H1 (cell line): ENCODE results near the gene BABAM2. TPM values are rescaled to one million over a fixed set of nuclear protein-coding genes. Genes with fewer than 3 reads are reported as not detected.

ENCODE experiments used
- microRNA-seq, 2 experiments: library from miRNA; unstranded; fragments of <30 nt; microRNA quantifications; one replicate each; pipeline versions ENCODE4 to v1.2.0, GENCODE V29; 2016 to 2020; ENCODE audit warnings: borderline microRNAs expressed in 2 of 2, borderline number of aligned reads in 2 of 2, borderline replicate concordance in 1 of 2
- polyA plus RNA-seq, 7 experiments: library from polyadenylated mRNA; depleted of rRNA in 3 of 7; stranded (reverse) in 5 of 7; unstranded in 2 of 7; fragments of >200 nt in 5 of 7; fragments of 200-250 nt in 2 of 7; gene quantifications; 1 replicate in 5 of 7; 2 replicates in 1 of 7; 4 replicates in 1 of 7; pipeline versions ENCODE4 v1.2.1 to v1.2.3, GENCODE V29; 2011 to 2013; ENCODE audit warnings: missing spikeins in 2 of 7, mixed read lengths in 2 of 7
- small RNA-seq: library from polyadenylated mRNA; stranded (forward); fragments of <200 nt; extraction: miRNeasy Mini kit (QIAGEN cat#:217004); gene quantifications from one replicate; pipeline ENCODE3, GENCODE V24; 2013; ENCODE audit not compliant: insufficient read depth
- total RNA-seq: library from RNA; stranded (reverse); fragmentation: NEBNext Ultra II Directional; extraction: Animal tissue kit (Norgen Biotek cat#: 25700); gene quantifications from 2 replicates; pipeline ENCODE4 v1.2.1, GENCODE V29; 2021

The BABAM2 gene
- total and polyA plus RNA-seq, 2 of the 8 experiments (the other 6 are each of a cell fraction or from before 2014, with no cell fraction given): 15.8 to 20.9 TPM

Small RNA genes lying within 50 kb of the gene (microRNA-seq; reads per million reads assigned to microRNA genes)
- 0 reads per million in 2 experiments for gene MIR4263

Small RNA genes lying within 50 kb of the gene (small RNA-seq; reads per million reads assigned to genes)
- gene MIR4263 (not detected), gene RF02271 (not detected)

Other genes with a start within 250 kb of the BABAM2 start
- gene SUPT7L, start 227.1 kb upstream of the BABAM2 start, total RNA-seq: 21.8 and 22.2 TPM in 2 replicates
- gene SUPT7L, start 227.1 kb upstream of the BABAM2 start, polyA plus RNA-seq (2011; rRNA removed): 24.6 and 26.6 TPM in 2 replicates
- gene SLC4A1AP, start 226.8 kb upstream of the BABAM2 start, total RNA-seq: 18.4 and 18.8 TPM in 2 replicates
- gene SLC4A1AP, start 226.8 kb upstream of the BABAM2 start, polyA plus RNA-seq (2011; rRNA removed): 8.1 and 8.3 TPM in 2 replicates
- 62.9 and 68.9 TPM in 2 replicates for gene MRPL33, start 119.0 kb upstream of the BABAM2 start, total RNA-seq
- gene MRPL33, start 119.0 kb upstream of the BABAM2 start, polyA plus RNA-seq (2011; rRNA removed): 9.5 and 24.3 TPM in 2 replicates
- 0.75 and 1.1 TPM in 2 replicates for gene RBKS, start 342 bp upstream of the BABAM2 start, total RNA-seq
- 1.3 and 1.5 TPM in 2 replicates for gene RBKS, start 342 bp upstream of the BABAM2 start, polyA plus RNA-seq (2011; rRNA removed)